ENCODE data around the gene ZDHHC9. TPM values are rescaled to one million over a fixed set of nuclear protein-coding genes. Genes with fewer than 3 reads are reported as not detected.
A peak's percentile ranks its signal among the peaks of the same experiment; 100 is the strongest.

The ZDHHC9 gene
- total RNA-seq, 1 donor from 2014 or later = 4.2 TPM

DNA sequence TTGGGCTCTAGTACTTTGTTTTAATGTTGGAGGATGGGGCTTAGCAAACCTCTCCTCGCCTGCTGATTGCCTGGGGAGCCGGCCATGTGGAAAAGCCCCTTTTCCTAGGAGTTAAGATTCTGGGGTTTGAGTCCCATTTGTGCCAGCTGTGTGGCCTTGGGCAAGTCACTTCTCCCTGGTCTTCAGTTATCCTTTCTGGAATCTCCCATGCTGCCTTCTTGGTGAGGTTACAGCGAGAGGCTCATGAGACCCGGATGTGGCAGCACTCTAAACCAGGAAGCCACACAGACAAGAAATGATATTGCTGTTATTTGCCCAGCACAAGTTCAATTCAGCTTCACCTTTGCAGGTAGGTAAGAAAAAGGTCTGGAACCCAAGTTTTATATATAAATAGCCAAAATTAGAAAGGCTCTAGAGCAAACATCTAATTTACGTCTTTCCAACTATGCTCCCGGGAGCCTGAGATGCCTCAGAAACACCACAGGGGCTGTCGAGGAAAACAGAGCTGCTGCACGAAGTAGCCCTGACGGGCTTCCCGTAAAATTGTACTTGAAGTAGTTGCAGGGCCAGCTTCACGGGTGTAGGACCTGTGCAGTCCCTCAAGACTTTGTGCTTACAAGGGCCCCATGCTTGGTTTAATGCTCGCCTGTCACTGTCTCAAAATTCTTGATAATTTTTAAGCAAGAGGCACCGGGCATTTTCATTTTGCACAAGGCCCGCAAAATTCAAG lies 72.3 kb downstream of the ZDHHC9 start:
- Mint-ChIP-seq H3K9me3 (no peaks in the 10 kb centered on the region), H3K27me3 (no peaks in the 10 kb centered on the region), H3K4me1 (peaks cover 76% of the 10 kb centered on the region), H3K4me3 (no peak overlapping the region), H3K36me3 (ENCODE audit: low read depth) (no peaks in the 10 kb centered on the region), H3K27ac (peak overlapping the region; percentile 89)
- CTCF ChIA-PET = interaction anchor here (0.5 to 0.7 kb wide), 2 partner anchors 38 to 48 kb away, joined by 3 read pairs; no protein-coding TSS in a partner anchor
- intact Hi-C loops (cut with micrococcal nuclease) = loop anchor here (5.0 kb wide), 1 partner anchor 401 kb away; the partner anchor contains the start of gene RAB33A
- DNase-seq (no peak), ATAC-seq (ENCODE audit: low read depth) (no peak)
- TF ChIP-seq, protein P1, sequence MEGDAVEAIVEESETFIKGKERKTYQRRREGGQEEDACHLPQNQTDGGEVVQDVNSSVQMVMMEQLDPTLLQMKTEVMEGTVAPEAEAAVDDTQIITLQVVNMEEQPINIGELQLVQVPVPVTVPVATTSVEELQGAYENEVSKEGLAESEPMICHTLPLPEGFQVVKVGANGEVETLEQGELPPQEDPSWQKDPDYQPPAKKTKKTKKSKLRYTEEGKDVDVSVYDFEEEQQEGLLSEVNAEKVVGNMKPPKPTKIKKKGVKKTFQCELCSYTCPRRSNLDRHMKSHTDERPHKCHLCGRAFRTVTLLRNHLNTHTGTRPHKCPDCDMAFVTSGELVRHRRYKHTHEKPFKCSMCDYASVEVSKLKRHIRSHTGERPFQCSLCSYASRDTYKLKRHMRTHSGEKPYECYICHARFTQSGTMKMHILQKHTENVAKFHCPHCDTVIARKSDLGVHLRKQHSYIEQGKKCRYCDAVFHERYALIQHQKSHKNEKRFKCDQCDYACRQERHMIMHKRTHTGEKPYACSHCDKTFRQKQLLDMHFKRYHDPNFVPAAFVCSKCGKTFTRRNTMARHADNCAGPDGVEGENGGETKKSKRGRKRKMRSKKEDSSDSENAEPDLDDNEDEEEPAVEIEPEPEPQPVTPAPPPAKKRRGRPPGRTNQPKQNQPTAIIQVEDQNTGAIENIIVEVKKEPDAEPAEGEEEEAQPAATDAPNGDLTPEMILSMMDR (IDR thresholded peaks at IDR 0.05) = no peak
- POLR2A ChIA-PET = interaction anchor here (0.6 to 18.0 kb wide), 8 partner anchors 9 to 167 kb away, joined by 3 to 261 read pairs (median 4); partner anchors contain the start of gene SASH3

DNA sequence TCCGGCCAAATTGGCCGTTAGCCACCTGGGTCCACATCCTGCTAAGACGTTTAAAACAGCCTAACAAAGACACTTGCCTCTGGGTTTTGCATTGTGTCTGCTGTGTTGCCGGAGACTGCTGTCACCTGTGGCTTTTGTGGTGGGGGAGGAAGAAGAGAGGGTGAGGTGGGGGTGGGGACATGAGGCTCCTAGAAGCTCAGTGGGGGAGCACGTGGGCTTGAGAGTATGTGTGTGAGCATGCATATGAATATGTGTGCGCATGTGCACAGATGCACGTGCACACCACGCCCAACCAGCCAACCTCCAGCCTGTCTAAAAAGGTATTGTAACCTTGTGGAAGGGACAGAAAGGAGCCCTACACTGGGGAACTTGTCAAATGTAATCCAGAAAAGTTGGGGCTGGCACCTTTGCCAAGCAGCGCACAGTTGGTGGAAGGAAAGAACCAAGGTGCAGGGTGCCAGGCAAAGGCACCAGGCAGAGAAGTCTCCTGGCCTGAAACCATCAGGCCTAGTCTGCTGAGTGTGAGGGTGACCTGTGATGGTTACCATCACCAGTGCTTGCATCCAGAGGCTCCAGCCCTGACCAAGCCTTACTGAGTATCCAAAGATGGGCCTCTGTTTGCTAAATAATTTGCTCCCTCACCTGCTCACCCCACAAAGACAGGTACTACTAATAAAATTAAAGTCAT lies 74.1 kb downstream of the ZDHHC9 start:
- H3K36me3 Mint-ChIP-seq (ENCODE audit: low read depth) = no peaks in the 10 kb centered on the region
- POLR2A ChIA-PET = interaction anchor here (9.4 to 18.0 kb wide), 2 partner anchors 12 to 14 kb away, joined by 167 to 261 read pairs; partner anchors contain the start of gene SASH3
- DNase-seq = no peak
- H3K9me3 Mint-ChIP-seq = no peaks in the 10 kb centered on the region
- H3K4me3 Mint-ChIP-seq = peak overlapping the region; percentile 7
- H3K27me3 Mint-ChIP-seq = no peaks in the 10 kb centered on the region
- TF ChIP-seq, protein P1 (IDR thresholded peaks at IDR 0.05) = no peak
- peak overlapping the region; percentile 80 for H3K27ac Mint-ChIP-seq
- ATAC-seq (ENCODE audit: low read depth) = peak; percentile 40
- intact Hi-C loops (cut with micrococcal nuclease) = loop anchor here (1.0 to 5.0 kb wide), 2 partner anchors 11 to 403 kb away; partner anchors contain the start of gene RAB33A
- H3K4me1 Mint-ChIP-seq = peaks cover 70% of the 10 kb centered on the region
- CTCF ChIA-PET = interaction anchor here (2.5 kb wide), 1 partner anchor 10 kb away, joined by 8 read pairs; no protein-coding TSS in a partner anchor

DNA sequence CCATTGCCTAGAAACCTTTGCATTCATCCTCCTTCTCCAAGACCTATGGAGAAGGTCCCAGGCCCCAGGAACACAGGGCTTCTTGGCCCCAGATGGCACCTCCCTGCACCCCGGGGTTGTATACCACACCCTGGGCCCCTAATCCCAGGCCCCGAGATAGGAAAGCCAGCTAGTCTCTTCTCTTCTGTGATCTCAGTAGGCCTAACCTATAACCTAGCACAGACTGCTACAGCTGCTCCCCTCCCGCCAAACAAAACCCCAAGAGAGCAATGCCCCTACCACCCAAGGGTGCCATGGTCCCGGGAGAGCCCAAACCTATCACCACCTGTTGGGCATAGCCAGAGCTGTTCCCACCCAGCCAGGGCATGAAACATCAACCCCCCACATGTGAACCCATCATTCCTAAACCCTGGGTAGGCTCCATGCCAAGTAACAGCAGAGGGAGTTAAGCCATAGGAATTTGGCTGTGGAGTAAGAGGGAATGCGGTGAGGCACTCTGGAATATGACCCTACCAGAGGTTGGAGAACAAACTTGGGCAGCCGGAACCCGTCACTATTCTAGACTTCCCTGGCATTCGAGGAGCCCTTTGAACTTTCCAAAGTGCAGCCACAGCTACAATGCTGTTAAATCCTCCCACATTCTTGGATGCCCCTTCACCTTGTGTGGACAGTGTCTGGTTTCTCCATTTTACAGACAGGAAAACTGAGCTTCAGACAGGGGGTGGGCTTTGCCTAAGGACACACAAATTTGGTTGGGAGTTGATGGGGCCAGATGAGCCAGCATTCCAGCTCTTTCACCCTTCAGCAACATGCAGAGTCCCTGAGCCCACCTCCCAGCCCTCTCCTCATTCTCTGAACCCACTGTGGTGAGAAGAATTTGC lies 74.9 kb downstream of the ZDHHC9 start:
- no peaks in the 10 kb centered on the region for H3K9me3 Mint-ChIP-seq
- no peak for DNase-seq

DNA sequence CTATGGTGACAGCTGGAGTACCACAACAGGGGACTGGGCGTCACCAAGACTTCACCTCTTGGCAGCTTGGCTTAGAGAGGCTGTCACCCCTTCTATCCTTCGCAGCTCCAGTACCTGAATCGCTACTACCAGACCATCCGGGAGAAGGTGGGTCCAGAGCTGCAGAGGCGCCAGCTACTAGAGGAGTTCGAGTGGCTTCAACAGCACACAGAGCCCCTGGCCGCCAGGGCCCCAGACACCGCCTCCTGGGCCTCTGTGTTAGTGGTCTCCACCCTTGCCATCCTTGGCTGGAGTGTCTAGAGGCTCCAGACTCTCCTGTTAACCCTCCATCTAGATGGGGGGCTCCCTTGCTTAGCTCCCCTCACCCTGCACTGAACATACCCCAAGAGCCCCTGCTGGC lies 75.5 kb downstream of the ZDHHC9 start:
- ChIA-PET CTCF (interaction anchor here (1.5 to 2.5 kb wide), 3 partner anchors 9 to 13 kb away, joined by 3 to 8 read pairs (median 4); no protein-coding TSS in a partner anchor), POLR2A (interaction anchor here (0.8 to 18.0 kb wide), 4 partner anchors 9 to 91 kb away, joined by 3 to 261 read pairs (median 86); partner anchors contain the start of gene SASH3)
- no peak overlapping the region for H3K4me3 Mint-ChIP-seq

More for the DNA sequence above, 74.9 kb downstream of the ZDHHC9 start:
- intact Hi-C loops (cut with micrococcal nuclease) = loop anchor here (1.0 kb wide), 1 partner anchor 11 kb away; no protein-coding TSS in a partner anchor
- Mint-ChIP-seq H3K4me3 (no peak overlapping the region), H3K36me3 (ENCODE audit: low read depth) (no peaks in the 10 kb centered on the region), H3K4me1 (peaks cover 64% of the 10 kb centered on the region), H3K27ac (peak overlapping the region; percentile 80), H3K27me3 (no peaks in the 10 kb centered on the region)
- TF ChIP-seq, protein P1 (IDR thresholded peaks at IDR 0.05) = no peak
- ChIA-PET CTCF (interaction anchor here (1.5 to 2.5 kb wide), 3 partner anchors 9 to 13 kb away, joined by 3 to 8 read pairs (median 4); no protein-coding TSS in a partner anchor), POLR2A (interaction anchor here (1.0 to 18.0 kb wide), 3 partner anchors 13 to 91 kb away, joined by 5 to 261 read pairs (median 167); partner anchors contain the start of gene SASH3)
- no peak for ATAC-seq (ENCODE audit: low read depth)

More for the DNA sequence above, 75.5 kb downstream of the ZDHHC9 start:
- Mint-ChIP-seq H3K9me3 (no peaks in the 10 kb centered on the region), H3K27me3 (no peaks in the 10 kb centered on the region), H3K36me3 (ENCODE audit: low read depth) (no peaks in the 10 kb centered on the region), H3K4me1 (peaks cover 57% of the 10 kb centered on the region), H3K27ac (peak overlapping the region; percentile 80)
- DNase-seq (no peak), ATAC-seq (ENCODE audit: low read depth) (no peak)
- TF ChIP-seq, protein P1 (IDR thresholded peaks at IDR 0.05) = no peak
- intact Hi-C loops (cut with micrococcal nuclease) = no loop called here

Measured in activated B cell treated with CpG ODN at 0.5 μM for 24 hours (primary cell).